Type B pancreatic cell (in vitro differentiated cells): ENCODE data around the gene TRIO. TPM values are rescaled to one million over a fixed set of nuclear protein-coding genes. Genes with fewer than 3 reads are reported as not detected.

Experiments used
- DNase-seq: peaks from one replicate; pipeline ENCODE4 v3.0.0; 2021; ENCODE audit warnings: mixed read lengths; ENCODE audit not compliant: unreplicated experiment; ENCODE audit errors: extremely low spot score
- H3K27ac Mint-ChIP-seq: 2 replicates; pipeline ENCODE4 v1.8.0; 2021; ENCODE audit warnings: mild to moderate bottlenecking, mixed read lengths
- H3K27me3 Mint-ChIP-seq: 2 replicates; pipeline ENCODE4 v1.8.0; 2021; ENCODE audit warnings: mixed read lengths
- H3K36me3 Mint-ChIP-seq: 2 replicates; pipeline ENCODE4 v1.8.0; 2021; ENCODE audit warnings: mixed read lengths
- H3K4me1 Mint-ChIP-seq: one replicate; pipeline ENCODE4 v1.8.0; 2021; ENCODE audit warnings: mixed read lengths; ENCODE audit not compliant: unreplicated experiment
- H3K4me3 Mint-ChIP-seq: 2 replicates; pipeline ENCODE4 v1.8.0; 2021; ENCODE audit warnings: mild to moderate bottlenecking, mixed read lengths
- H3K9me3 Mint-ChIP-seq: 2 replicates; pipeline ENCODE4 v1.8.0; 2021; ENCODE audit warnings: mixed read lengths
- CTCF ChIP-seq: fragments of 200-600 bp; sonication (generic); conservative IDR thresholded peaks from 2 replicates; pipeline ENCODE4 v1.5.0; 2021; ENCODE audit warnings: antibody characterized with exemption, mild to moderate bottlenecking
- total RNA-seq: library from RNA; stranded (reverse); gene quantifications from 2 replicates; pipeline ENCODE4 v1.2.1, GENCODE V29; 2021; ENCODE audit warnings: low replicate concordance

Gene TRIO
- total RNA-seq, 1 donor from 2014 or later, result 145 TPM

- DNase-seq, result no peak
- Mint-ChIP-seq H3K27me3 (no peaks in the 10 kb centered on the region), H3K4me3 (no peak overlapping the region), H3K36me3 (peaks cover under 1% of the 10 kb centered on the region), H3K27ac (no peak overlapping the region), H3K9me3 (peaks cover under 1% of the 10 kb centered on the region), H3K4me1 (peaks cover 45% of the 10 kb centered on the region)
- TF ChIP-seq CTCF, result no peak
These were observed 11.9 kb downstream of the TRIO start for GRCh38 chr5:14155075-14155474.

GRCh38 chr5:14155739-14156138, 12.6 kb downstream of the TRIO start:
- H3K4me3 Mint-ChIP-seq, result no peak overlapping the region
- peaks cover 5% of the 10 kb centered on the region for H3K9me3 Mint-ChIP-seq
- H3K4me1 Mint-ChIP-seq, result peaks cover 45% of the 10 kb centered on the region
- peaks cover 4% of the 10 kb centered on the region for H3K36me3 Mint-ChIP-seq
- no peaks in the 10 kb centered on the region for H3K27me3 Mint-ChIP-seq
- H3K27ac Mint-ChIP-seq, result no peak overlapping the region
- no peak for DNase-seq
- TF ChIP-seq CTCF, result no peak

- Mint-ChIP-seq H3K36me3 (peaks cover 4% of the 10 kb centered on the region), H3K27me3 (no peaks in the 10 kb centered on the region), H3K4me1 (peaks cover 43% of the 10 kb centered on the region), H3K4me3 (no peak overlapping the region), H3K27ac (no peak overlapping the region), H3K9me3 (peaks cover 5% of the 10 kb centered on the region)
- no peak for DNase-seq
- TF ChIP-seq CTCF, result no peak
These were observed 13.1 kb downstream of the TRIO start for GRCh38 chr5:14156290-14156649.

GRCh38 chr5:14156650-14157492, 13.7 kb downstream of the TRIO start:
- Mint-ChIP-seq H3K27me3 (no peaks in the 10 kb centered on the region), H3K36me3 (peaks cover 4% of the 10 kb centered on the region), H3K4me3 (no peak overlapping the region), H3K27ac (no peak overlapping the region), H3K4me1 (peaks cover 40% of the 10 kb centered on the region), H3K9me3 (peaks cover 5% of the 10 kb centered on the region)
- no peak for DNase-seq
- TF ChIP-seq CTCF, result no peak

GRCh38 chr5:14157493-14157782, 14.3 kb downstream of the TRIO start:
- TF ChIP-seq CTCF, result no peak
- DNase-seq, result no peak
- no peaks in the 10 kb centered on the region for H3K27me3 Mint-ChIP-seq
- peaks cover 9% of the 10 kb centered on the region for H3K36me3 Mint-ChIP-seq
- H3K27ac Mint-ChIP-seq, result no peak overlapping the region
- peaks cover 5% of the 10 kb centered on the region for H3K9me3 Mint-ChIP-seq
- H3K4me1 Mint-ChIP-seq, result peaks cover 46% of the 10 kb centered on the region
- H3K4me3 Mint-ChIP-seq, result no peak overlapping the region
